NCI-H2081 (cell line): Measurements from ENCODE around the gene DENND6B.
"Not testable (repeated sequence)": the region's sequence is repeated elsewhere in the genome, so short reads cannot be mapped to it uniquely, and the experiment has no call there.

Experiments
- DNase-seq, 2 experiments: peaks; one replicate each; lab custom pipeline; 2025; lab: John Stamatoyannopoulos, UW

Gene DENND6B

GRCh38 chr22:50289151-50289941 lies 37.5 kb downstream of the DENND6B start:
- no peak for DNase-seq

DNA sequence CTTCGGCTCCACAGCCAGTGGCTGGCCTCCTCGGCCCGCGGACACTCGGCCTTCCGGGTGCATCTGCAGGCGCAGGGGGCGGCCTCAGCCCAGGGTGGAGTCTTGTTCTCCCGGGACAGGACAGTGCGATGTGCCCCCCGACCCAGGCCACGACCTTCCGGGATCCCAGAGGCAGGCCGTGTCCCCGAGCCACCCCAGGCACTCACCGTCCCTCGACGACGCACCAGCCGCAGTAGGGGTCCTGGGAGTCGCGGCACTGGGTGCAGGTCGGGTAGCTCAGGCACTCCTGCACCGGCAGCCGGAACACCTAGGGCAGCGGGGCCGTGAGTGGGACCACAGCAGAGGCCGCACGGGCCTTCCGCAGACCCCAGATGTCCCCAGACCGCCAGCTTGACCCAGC lies 39.1 kb downstream of the DENND6B start:
- no peak for DNase-seq

DNA sequence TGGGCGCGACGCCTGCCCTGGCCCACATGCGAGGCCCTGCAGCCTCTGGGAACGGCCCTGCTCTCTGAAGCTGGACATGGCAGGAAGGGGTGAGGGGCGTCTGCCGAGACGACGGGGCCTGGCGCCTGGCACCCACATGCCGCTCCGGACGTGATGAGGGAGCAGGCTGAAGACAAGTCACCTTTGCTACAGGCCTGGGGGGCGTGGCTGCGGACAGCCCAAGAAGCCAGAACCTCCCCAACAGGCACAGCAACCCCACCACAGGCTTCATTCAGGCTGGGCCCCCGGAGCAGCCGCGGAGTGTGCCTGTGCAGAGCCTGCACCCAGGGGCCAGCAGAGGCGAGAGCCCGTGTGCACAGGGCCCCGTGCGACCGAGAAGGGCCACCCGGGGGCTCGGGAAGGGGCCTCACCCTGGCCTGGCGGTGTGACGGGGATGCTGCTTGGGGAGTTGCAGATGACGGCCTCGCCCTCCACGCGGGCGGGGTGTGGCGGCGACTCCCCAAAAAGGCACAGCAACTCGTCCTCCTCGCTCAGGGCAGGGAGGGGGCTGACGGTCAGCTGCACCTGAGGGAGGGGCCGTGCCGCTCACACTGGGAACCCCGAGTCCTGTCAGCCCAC lies 40.0 kb downstream of the DENND6B start:
- DNase-seq: no peak

DNA sequence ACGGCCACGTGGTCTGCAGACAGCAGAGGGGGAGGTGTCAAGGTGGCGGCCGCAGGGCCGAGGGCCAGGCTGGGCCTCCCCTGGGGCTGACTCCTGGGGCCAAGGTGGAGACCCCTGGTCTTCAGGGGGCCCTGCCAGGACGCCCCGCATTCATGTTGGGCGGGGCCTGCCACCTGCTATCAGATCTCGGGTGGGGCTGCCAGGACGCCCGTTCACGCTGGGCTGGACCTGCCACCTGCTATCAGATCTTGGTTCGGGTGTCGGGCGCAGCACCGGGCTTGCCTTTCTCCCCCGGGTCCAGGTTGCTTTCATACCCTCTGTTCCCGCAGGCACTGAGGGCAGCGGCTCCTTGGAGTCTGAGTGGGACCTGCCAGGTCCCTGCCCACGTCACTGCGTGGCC lies 40.5 kb downstream of the DENND6B start:
- DNase-seq: no peak

DNA sequence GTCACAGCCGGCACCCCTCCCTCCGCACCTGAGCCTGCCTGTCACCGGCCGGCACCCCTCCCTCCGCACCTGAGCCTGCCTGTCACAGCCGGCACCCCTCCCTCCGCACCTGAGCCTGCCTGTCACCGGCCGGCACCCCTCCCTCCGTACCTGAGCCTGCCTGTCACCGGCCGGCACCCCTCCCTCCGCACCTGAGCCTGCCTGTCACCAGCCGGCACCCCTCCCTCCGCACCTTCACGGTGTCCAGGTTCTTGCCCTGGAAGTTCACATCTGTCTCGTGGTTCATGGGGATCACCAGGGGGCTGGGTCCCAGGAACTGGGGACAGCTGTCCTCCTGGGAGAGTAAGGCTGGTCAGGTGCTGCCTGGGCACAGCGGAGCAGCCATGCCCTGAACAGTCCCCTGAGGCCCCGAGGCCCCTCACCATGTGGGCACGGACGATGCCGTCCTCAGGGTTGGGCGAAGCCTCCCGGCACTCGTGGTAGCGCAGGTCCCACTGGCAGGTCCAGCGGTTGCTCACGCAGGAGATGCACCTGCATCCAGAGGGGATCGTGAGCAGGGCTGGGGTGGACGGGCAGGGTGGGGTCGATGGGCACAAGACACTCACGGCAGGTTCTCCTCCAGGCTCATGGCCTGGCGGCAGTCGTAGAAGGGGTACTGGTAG lies 41.1 kb downstream of the DENND6B start:
- DNase-seq: no peak

- no peak for DNase-seq
These were observed 42.3 kb downstream of the DENND6B start for GRCh38 chr22:50284479-50284878.

- no peak for DNase-seq
These were observed 43.0 kb downstream of the DENND6B start for GRCh38 chr22:50283821-50284220.

DNA sequence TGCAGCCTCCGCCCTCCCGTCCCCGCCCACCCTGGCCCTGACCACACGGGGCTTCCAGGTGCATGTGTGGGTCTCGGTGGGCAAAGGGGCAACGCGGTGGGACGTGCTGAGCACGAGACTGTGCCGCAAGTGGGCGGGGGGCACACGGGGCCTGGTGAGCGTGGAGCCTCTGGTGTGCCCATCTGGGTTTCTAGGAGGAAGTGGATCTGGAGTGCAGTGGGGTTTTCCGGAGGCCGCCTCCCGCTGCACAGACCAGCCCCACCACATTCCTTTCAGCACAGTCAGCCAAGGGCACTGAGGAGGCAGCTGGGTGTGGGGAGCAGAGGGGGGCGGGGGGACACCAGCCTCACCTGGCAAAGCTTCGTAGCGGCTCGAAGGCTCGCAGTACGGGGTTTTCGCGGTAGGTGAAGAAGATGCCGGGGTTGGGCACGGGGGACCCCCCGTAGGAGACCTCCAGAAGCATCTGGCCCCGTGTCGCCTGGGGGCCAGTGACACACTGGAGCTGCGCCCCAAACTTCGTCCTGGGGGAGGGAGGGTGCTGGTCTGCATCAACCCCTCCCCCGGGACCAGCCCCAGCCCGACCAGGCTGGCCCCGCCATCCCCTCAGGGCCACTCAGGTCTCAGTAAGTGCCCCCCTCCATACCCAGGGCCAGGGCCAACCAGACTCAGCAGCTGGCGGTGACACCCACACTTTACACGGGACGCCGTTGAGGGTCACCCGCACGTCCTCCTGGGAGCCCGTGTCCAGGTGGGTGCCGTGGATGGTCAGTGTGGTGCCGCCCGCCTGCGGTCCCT lies 44.3 kb downstream of the DENND6B start:
- DNase-seq: no peak

DNA sequence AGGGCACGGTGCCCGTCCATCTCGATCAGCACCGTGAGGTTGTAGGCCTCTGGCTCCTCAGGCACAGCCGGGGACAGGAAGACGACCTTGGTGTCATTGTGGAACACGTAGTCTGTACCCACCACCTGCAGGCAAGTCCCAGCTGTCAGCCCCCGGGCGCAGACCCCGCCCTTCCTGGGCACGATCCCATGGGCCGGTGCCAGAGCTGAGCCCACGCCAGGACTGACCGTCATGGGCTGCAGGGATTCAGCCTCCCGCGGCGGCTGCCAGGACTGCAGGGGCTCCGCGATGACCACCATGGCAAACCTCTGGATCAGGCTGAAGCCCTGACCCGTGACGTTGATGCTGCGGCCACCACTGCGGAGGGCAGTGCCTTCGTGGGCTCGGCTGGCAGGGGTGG lies 44.9 kb downstream of the DENND6B start:
- DNase-seq: no peak

DNA sequence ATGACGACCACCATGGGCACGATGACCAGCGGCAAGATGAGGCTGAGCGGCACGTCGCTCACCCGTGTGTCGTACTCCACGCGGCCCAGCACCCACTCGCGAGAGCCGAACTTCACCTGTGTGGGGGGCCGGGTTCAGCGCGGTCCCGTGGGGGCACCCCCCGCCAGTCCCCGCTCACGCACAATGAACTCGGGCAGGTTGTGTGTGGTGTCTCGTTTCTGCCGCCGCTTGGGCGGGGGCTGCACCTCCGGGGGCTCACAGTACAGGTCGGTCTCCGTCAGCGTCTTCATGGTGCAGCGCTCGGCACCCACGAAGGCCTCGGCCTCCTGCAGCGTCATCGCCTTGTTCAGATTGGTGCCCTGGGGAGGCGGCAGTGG lies 45.4 kb downstream of the DENND6B start:
- DNase-seq: no peak

- no peak for DNase-seq
These were observed 46.0 kb downstream of the DENND6B start for GRCh38 chr22:50280708-50281383.

DNA sequence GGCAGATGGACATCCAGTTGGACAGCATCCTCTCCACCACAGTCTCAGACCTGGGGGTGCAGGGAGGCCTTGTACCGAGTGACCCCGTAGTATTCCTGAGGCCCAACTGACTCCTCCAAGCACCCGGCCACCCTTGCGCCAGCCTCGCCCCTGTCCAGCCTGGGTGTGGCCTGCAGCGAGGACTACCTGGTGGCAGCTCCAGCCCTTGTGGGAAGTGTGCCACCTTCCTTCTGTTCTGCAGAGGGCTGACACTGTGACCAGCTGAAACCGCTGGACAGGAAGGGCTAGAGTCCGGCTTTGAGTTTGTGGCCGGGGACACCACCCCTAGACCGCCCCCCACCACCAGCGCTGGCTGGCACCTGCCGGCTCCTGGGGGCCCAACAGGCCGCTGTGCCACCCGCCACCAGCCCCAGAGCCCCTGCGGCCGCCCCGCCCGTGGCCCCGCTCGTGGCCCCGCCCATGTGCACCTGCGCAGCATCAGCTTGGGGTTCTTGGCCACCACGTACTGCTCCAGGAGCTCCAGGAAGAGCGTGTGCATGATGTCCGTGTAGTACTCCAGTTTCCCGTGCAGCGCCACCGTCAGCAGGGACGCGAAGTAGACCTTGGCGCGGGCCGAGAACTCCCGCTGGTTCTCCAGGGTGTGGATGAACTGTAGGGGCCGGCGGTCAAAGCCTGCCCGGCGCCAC lies 46.6 kb downstream of the DENND6B start:
- no peak for DNase-seq

GRCh38 chr22:50278956-50279619 lies 47.7 kb downstream of the DENND6B start:
- no peak for DNase-seq

DNA sequence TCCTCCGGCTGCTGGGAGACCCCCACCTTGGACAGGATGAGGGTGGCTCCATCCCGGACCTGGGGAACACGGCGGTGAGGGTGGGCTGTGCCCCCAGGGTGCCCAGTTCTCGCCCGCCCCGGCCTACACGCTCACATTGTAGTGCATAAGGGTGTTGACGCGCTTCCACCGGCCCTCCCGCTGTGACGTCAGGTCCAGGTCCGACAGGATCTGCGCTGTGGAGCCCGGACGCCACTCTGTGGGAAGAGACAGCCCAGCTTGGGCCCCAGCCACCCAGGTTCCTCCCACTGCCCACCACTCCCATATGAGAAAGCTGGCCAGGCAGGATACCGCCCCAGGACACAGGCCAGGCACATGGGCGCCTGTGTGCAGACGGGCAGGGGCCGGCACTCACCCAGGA lies 48.4 kb downstream of the DENND6B start:
- DNase-seq: no peak

GRCh38 chr22:50277761-50278160 lies 49.1 kb downstream of the DENND6B start:
- no peak for DNase-seq

- no peak for DNase-seq
These were observed 50.7 kb downstream of the DENND6B start for GRCh38 chr22:50276143-50276542.

DNA sequence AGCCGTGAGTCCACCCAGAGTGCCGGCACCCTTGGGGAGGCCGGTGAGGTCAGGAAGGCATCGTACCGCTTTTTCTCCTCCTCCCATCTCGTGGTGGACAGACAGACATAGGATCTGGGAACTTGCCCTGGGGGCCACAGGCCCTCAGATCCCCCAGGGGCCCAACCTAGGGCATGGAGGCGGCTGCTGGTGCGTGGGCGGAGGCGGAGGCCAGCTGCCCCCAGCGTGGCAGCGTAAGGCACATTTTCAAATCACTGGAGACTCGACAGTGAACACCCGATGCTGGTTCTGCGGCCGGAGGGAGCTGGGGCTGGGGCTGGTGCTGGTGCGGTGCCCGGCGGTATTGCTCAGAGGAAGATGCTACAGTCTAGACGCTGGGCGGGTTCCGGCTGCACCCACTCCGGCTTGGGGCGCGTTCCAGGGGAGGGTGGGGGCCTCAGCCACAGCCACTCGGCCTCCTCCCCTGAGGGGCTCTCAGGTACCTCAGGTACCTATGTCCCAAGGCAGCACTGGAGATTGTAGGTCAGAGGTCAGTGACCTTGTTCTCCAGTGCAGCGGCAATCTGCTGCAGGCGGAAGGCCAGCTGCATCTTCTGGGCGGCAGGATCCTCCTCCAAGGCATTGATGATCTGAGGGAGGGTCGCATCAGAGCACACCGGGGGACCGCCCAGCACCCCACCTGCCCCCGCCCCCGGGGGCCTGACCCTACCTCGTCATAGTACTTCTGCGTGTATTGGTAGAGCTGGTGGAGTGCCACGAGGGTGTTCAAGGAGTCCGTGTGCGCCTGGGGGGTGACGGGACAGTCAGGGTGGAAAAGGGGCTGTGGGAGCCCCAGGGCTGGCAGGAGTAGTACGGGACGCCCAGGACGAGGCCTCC lies 51.4 kb downstream of the DENND6B start:
- DNase-seq: no peak

- DNase-seq: no peak
These were observed 52.0 kb downstream of the DENND6B start for GRCh38 chr22:50274771-50275170.

DNA sequence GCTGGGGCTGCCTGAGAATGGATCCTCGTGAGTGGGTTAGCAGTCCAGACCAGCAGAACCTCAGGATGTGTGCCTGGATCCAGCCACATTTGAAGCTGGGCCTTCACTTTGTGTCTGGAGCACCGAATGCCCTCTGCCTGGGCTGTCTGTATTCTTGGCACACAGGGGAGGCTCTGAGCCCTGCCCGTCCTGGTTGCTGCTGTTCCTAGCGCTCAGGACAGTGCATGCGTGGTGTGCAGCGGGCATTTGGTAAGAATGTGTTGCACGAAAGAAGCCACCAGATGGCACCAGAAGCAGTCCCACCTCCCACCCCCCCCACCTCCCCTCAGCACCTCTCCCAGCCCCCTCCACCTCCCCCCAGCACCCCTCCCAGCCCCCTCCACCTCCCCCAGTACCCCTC lies 52.5 kb downstream of the DENND6B start:
- DNase-seq: peak; percentile 43 to 50

- DNase-seq: not testable (repeated sequence)
These were observed 53.0 kb downstream of the DENND6B start for GRCh38 chr22:50273781-50274180.
